ENCODE data around the gene FAM180B.

FAM180B gene

GRCh38 chr11:47564933-47565339, 21.5 kb upstream of the FAM180B start:
- Histone ChIP-seq H3K36me3 (peaks cover 0 to 13% (median 0%) of the 10 kb centered on the region in 3 donors), H3K27ac (peak overlapping the region; percentile 82 to 89), H3K9me3 (no peaks in the 10 kb centered on the region), H3K4me1 (peaks cover 0 to 19% (median 15%) of the 10 kb centered on the region in 4 donors), H3K27me3 (no peaks in the 10 kb centered on the region), H3K4me3 (peak overlapping the region; percentile 74 to 80)
- intact Hi-C loops (cut with DNase I; ENCODE audit: low total_unique reads) = no loop called here
- TF ChIP-seq CTCF (IDR thresholded peaks at IDR 0.05) = no peak
- DNase-seq = no peak

GRCh38 chr11:47565340-47566148, 20.9 kb upstream of the FAM180B start, which contains the start of gene PTPMT1:
Gene PTPMT1 (plus strand): TSS chr11:47565599. CDS start chr11:47565623, 24 bp downstream.
- intact Hi-C loops (cut with DNase I; ENCODE audit: low total_unique reads) = no loop called here
- peak within 1 kb of the TSS; percentile 74 to 80 for H3K4me3 ChIP-seq
- TF ChIP-seq CTCF (IDR thresholded peaks at IDR 0.05) = no peak
- peaks cover 0 to 19% (median 0%) of the 10 kb centered on the region in 3 donors for H3K36me3 ChIP-seq
- H3K27me3 ChIP-seq = no peaks in the 10 kb centered on the region
- peaks cover 0 to 19% (median 15%) of the 10 kb centered on the region in 4 donors for H3K4me1 ChIP-seq
- H3K9me3 ChIP-seq = no peaks in the 10 kb centered on the region
- peak; percentile 67 to 88 for DNase-seq
- H3K27ac ChIP-seq = peak within 1 kb of the TSS; percentile 82 to 89

DNA sequence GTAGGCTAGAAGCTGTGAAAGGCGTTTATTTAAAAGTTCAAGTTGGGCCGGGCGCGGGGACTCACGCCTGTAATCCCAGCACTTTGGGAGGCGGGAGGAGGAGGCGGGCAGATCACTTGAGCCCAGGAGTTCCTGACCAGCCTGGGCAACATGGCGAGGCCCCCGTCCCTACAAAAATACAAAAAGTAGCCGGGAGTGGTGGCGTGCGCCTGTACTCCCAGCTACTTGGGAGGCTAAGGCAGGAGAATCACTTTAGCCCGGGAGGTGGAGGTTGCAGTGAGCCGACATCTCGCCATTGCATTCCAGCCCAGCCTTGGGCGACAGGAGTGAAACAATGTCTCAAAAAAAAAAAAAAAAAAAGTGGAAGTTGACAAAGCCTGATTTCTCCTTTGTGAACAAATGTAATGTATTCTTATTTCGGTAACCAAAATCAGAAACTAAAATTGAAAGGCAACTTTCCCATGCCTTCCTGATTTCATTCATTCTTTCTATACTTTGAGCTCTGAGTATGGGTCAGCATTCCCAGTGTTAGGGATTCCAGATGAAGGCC, 20.3 kb upstream of the FAM180B start:
- peaks cover 0 to 26% (median 2%) of the 10 kb centered on the region in 3 donors for H3K36me3 ChIP-seq
- DNase-seq = no peak
- H3K9me3 ChIP-seq = no peaks in the 10 kb centered on the region
- H3K4me3 ChIP-seq = peak overlapping the region; percentile 74 to 80
- intact Hi-C loops (cut with DNase I; ENCODE audit: low total_unique reads) = no loop called here
- H3K4me1 ChIP-seq = peaks cover 0 to 19% (median 15%) of the 10 kb centered on the region in 4 donors
- no peaks in the 10 kb centered on the region for H3K27me3 ChIP-seq
- TF ChIP-seq CTCF (IDR thresholded peaks at IDR 0.05) = no peak
- H3K27ac ChIP-seq = peak overlapping the region; percentile 82 to 89

- H3K4me3 ChIP-seq = no peak overlapping the region
- intact Hi-C loops (cut with DNase I; ENCODE audit: low total_unique reads) = loop anchor here (10.0 kb wide), 1 partner anchor 155 kb away; no protein-coding TSS in a partner anchor
- DNase-seq = no peak
- H3K36me3 ChIP-seq = peaks cover 22 to 60% (median 36%) of the 10 kb centered on the region in 3 donors
- H3K9me3 ChIP-seq = no peaks in the 10 kb centered on the region
- no peak for TF ChIP-seq CTCF (IDR thresholded peaks at IDR 0.05)
- peaks cover 0 to 17% (median 13%) of the 10 kb centered on the region in 4 donors for H3K4me1 ChIP-seq
- H3K27ac ChIP-seq = no peak overlapping the region
- H3K27me3 ChIP-seq = no peaks in the 10 kb centered on the region
Measured at GRCh38 chr11:47569646-47570045, 16.8 kb upstream of the FAM180B start.

GRCh38 chr11:47570651-47571356, 15.7 kb upstream of the FAM180B start:
- intact Hi-C loops (cut with DNase I; ENCODE audit: low total_unique reads) = loop anchor here (10.0 kb wide), 1 partner anchor 156 kb away; no protein-coding TSS in a partner anchor
- no peak overlapping the region for H3K27ac ChIP-seq
- no peak for TF ChIP-seq CTCF (IDR thresholded peaks at IDR 0.05)
- no peak overlapping the region for H3K4me3 ChIP-seq
- peaks cover 34 to 72% (median 38%) of the 10 kb centered on the region in 3 donors for H3K36me3 ChIP-seq
- H3K4me1 ChIP-seq = peaks cover 0 to 10% (median 7%) of the 10 kb centered on the region in 4 donors
- H3K9me3 ChIP-seq = no peaks in the 10 kb centered on the region
- H3K27me3 ChIP-seq = no peaks in the 10 kb centered on the region
- DNase-seq = no peak

All from tibial artery (tissue), 4 donors.